22Rv1 (cell line): ENCODE results near the gene FGGY.

Experiments
- CTCF ChIP-seq: fragments of 450-650 bp; IDR thresholded peaks from 2 replicates; pipeline ENCODE4 v1.5.1; 2017; ENCODE audit warnings: mild to moderate bottlenecking
- ZFX ChIP-seq: fragments of 450-650 bp; IDR thresholded peaks from 2 replicates; pipeline ENCODE4 v1.6.1; 2017; ENCODE audit warnings: antibody characterized with exemption, borderline replicate concordance

- no peak for TF ChIP-seq CTCF
- no peak for TF ChIP-seq ZFX
Measured at GRCh38 chr1:59739111-59739510, 442.2 kb downstream of the FGGY start.
